ENCODE data around the gene AFF1.
"Not testable (repeated sequence)": the region's sequence is repeated elsewhere in the genome, so short reads cannot be mapped to it uniquely, and the experiment has no call there.

Gene AFF1

GRCh38 chr4:87067124-87067885 lies 132.5 kb downstream of the AFF1 start:
- DNase-seq = no peak

- DNase-seq = no peak
These were observed 133.8 kb downstream of the AFF1 start for GRCh38 chr4:87068583-87069021.

GRCh38 chr4:87069037-87069742 lies 134.4 kb downstream of the AFF1 start:
- DNase-seq = no peak

- no peak for DNase-seq
These were observed 136.6 kb downstream of the AFF1 start for GRCh38 chr4:87071401-87071800.

GRCh38 chr4:87072545-87072944 lies 137.7 kb downstream of the AFF1 start:
- DNase-seq = not testable (repeated sequence)

- no peak for DNase-seq
These were observed 138.6 kb downstream of the AFF1 start for GRCh38 chr4:87073199-87074120.

- no peak for DNase-seq
These were observed 139.3 kb downstream of the AFF1 start for GRCh38 chr4:87074121-87074488.

- no peak for DNase-seq
These were observed 141.1 kb downstream of the AFF1 start for GRCh38 chr4:87075876-87076275.

GRCh38 chr4:87076690-87077358 lies 142.0 kb downstream of the AFF1 start:
- no peak for DNase-seq

GRCh38 chr4:87077914-87078585 lies 143.2 kb downstream of the AFF1 start:
- DNase-seq = no peak

GRCh38 chr4:87078987-87079486 lies 144.2 kb downstream of the AFF1 start:
- DNase-seq = no peak

- DNase-seq = no peak
These were observed 145.2 kb downstream of the AFF1 start for GRCh38 chr4:87079967-87080366.

- no peak for DNase-seq
These were observed 145.7 kb downstream of the AFF1 start for GRCh38 chr4:87080462-87080861.

GRCh38 chr4:87081826-87082225 lies 147.0 kb downstream of the AFF1 start:
- no peak for DNase-seq

- DNase-seq = not testable (repeated sequence)
These were observed 150.9 kb downstream of the AFF1 start for GRCh38 chr4:87085732-87086131.

- no peak for DNase-seq
These were observed 151.5 kb downstream of the AFF1 start for GRCh38 chr4:87086143-87086805.

GRCh38 chr4:87087015-87087414 lies 152.2 kb downstream of the AFF1 start:
- DNase-seq = no peak

- DNase-seq = no peak
These were observed 152.6 kb downstream of the AFF1 start for GRCh38 chr4:87087420-87087819.

GRCh38 chr4:87088186-87088585 lies 153.4 kb downstream of the AFF1 start:
- DNase-seq = no peak

GRCh38 chr4:87089368-87089767 lies 154.6 kb downstream of the AFF1 start:
- no peak for DNase-seq

- DNase-seq = no peak
These were observed 155.5 kb downstream of the AFF1 start for GRCh38 chr4:87090305-87090704.

All from activated CD4-positive, alpha-beta T cell treated with anti-CD3 and anti-CD28 coated beads for 1 hour (primary cell).